H1 (cell line): Measurements from ENCODE around the gene ADCY2. TPM values are rescaled to one million over a fixed set of nuclear protein-coding genes. Genes with fewer than 3 reads are reported as not detected.

Source experiments
- ASH2L ChIP-seq: fragments of 200-600, 300-600 bp; sonication (generic); IDR thresholded peaks from one replicate; pipeline ENCODE4 v1.7.1; 2017; ENCODE audit warnings: low read length
- BACH1 ChIP-seq: IDR thresholded peaks from 2 replicates; pipeline ENCODE4 v1.6.1; 2012; ENCODE audit warnings: low read length, improper control_type of control experiment
- BRCA1 ChIP-seq: IDR thresholded peaks from 2 replicates; pipeline ENCODE4 v1.6.1; 2012; ENCODE audit warnings: low read depth, low read length, improper control_type of control experiment
- CBX5 ChIP-seq: fragments of 300-800, 300-1000 bp; sonication (generic); IDR thresholded peaks from 2 replicates; pipeline ENCODE4 v1.7.1; 2016; ENCODE audit warnings: antibody characterized with exemption, low read length, low read depth
- CEBPB ChIP-seq: IDR thresholded peaks from 2 replicates; pipeline ENCODE4 v1.6.1; 2012; ENCODE audit warnings: low read depth, low read length
- CHD7 ChIP-seq: fragments of 300-600 bp; sonication (generic); IDR thresholded peaks from 2 replicates; pipeline ENCODE4 v1.7.1; 2012; ENCODE audit warnings: low read length, moderate library complexity, mild to moderate bottlenecking, inconsistent platforms; ENCODE audit not compliant: insufficient replicate concordance
- CTCF ChIP-seq, 3 experiments: IDR thresholded peaks; 1 replicate in 2 of 3; 2 replicates in 1 of 3; pipeline versions ENCODE4 v1.5.1 to v1.6.1; 2011; ENCODE audit warnings: low read length in 3 of 3, mild to moderate bottlenecking in 3 of 3, inconsistent platforms in 2 of 3, low read depth in 1 of 3, moderate library complexity in 1 of 3; ENCODE audit not compliant: insufficient read depth in 1 of 3; ENCODE audit errors: control extremely low read depth in 1 of 3
- EZH2 ChIP-seq: fragments of 200-600 bp; sonication (generic); IDR thresholded peaks from 2 replicates; pipeline ENCODE4 v1.7.1; 2012; ENCODE audit warnings: low read depth, mild to moderate bottlenecking, moderate library complexity, low read length, inconsistent platforms; ENCODE audit not compliant: severe bottlenecking
- SP1 ChIP-seq: IDR thresholded peaks from 2 replicates; pipeline ENCODE4 v1.6.1; 2011; ENCODE audit warnings: low read depth, low read length
- TAF1 ChIP-seq: IDR thresholded peaks from 2 replicates; pipeline ENCODE4 v1.6.1; 2011; ENCODE audit warnings: mild to moderate bottlenecking, low read depth, low read length
- TCF12 ChIP-seq: IDR thresholded peaks from 2 replicates; pipeline ENCODE4 v1.6.1; 2011; ENCODE audit warnings: low read depth, mild to moderate bottlenecking, low read length
- polyA plus RNA-seq, 7 experiments: library from polyadenylated mRNA; depleted of rRNA in 3 of 7; stranded (reverse) in 5 of 7; unstranded in 2 of 7; fragments of >200 nt in 5 of 7; fragments of 200-250 nt in 2 of 7; gene quantifications; 1 replicate in 5 of 7; 2 replicates in 1 of 7; 4 replicates in 1 of 7; pipeline versions ENCODE4 v1.2.1 to v1.2.3, GENCODE V29; 2011 to 2013; ENCODE audit warnings: missing spikeins in 2 of 7, mixed read lengths in 2 of 7
- total RNA-seq: library from RNA; stranded (reverse); fragmentation: NEBNext Ultra II Directional; extraction: Animal tissue kit (Norgen Biotek cat#: 25700); gene quantifications from 2 replicates; pipeline ENCODE4 v1.2.1, GENCODE V29; 2021

ADCY2 gene
- total and polyA plus RNA-seq, 2 of the 8 experiments (the other 6 are each of a cell fraction or from before 2014, with no cell fraction given), result 35.8 to 122 TPM

GRCh38 chr5:7565559-7565958, 169.6 kb downstream of the ADCY2 start (continued):
- TF ChIP-seq CHD7 (no peak), BRCA1 (no peak), BACH1 (no peak), TCF12 (no peak), CEBPB (no peak), TAF1 (no peak), CBX5 (no peak), SP1 (no peak), ASH2L (no peak), CTCF (IDR thresholded peaks at IDR 0.05; ENCODE audit: control extremely low read depth in 1 of 3, insufficient read depth in 1 of 3, low read depth in 1 of 3, low read length in 3 of 3) (no peak), EZH2 (no peak)
